Muscle layer of duodenum (tissue), 2 donors: ENCODE measurements around the gene SOX6.

Source experiments
- H3K27ac ChIP-seq: one replicate; pipeline ENCODE4 v1.7.0; 2013; ENCODE audit warnings: mild to moderate bottlenecking, low read length
- H3K27me3 ChIP-seq: one replicate; pipeline ENCODE4 v1.7.0; 2013; ENCODE audit warnings: low read depth, mild to moderate bottlenecking, control low read depth, low read length
- H3K36me3 ChIP-seq, 2 donors: one replicate each; pipeline ENCODE4 v1.7.0; 2013; ENCODE audit warnings: low read length in 2 of 2, control low read depth in 1 of 2, mild to moderate bottlenecking in 1 of 2; ENCODE audit not compliant: insufficient read depth in 2 of 2, control insufficient read depth in 1 of 2
- H3K4me1 ChIP-seq, 2 donors: one replicate each; pipeline ENCODE4 v1.7.0; 2013; ENCODE audit warnings: low read length in 2 of 2, mild to moderate bottlenecking in 2 of 2, control low read depth in 1 of 2, moderate library complexity in 1 of 2; ENCODE audit not compliant: insufficient read depth in 2 of 2, control insufficient read depth in 1 of 2
- H3K4me3 ChIP-seq, 2 donors: one replicate each; pipeline ENCODE4 v1.7.0; 2013; ENCODE audit warnings: low read length in 2 of 2, low read depth in 1 of 2, mild to moderate bottlenecking in 1 of 2
- H3K9me3 ChIP-seq, 2 donors: one replicate each; pipeline ENCODE4 v1.7.0; 2013; ENCODE audit warnings: low read length in 2 of 2, control low read depth in 1 of 2, mild to moderate bottlenecking in 1 of 2; ENCODE audit not compliant: control insufficient read depth in 1 of 2
- donor health status: healthy.

The SOX6 gene

DNA sequence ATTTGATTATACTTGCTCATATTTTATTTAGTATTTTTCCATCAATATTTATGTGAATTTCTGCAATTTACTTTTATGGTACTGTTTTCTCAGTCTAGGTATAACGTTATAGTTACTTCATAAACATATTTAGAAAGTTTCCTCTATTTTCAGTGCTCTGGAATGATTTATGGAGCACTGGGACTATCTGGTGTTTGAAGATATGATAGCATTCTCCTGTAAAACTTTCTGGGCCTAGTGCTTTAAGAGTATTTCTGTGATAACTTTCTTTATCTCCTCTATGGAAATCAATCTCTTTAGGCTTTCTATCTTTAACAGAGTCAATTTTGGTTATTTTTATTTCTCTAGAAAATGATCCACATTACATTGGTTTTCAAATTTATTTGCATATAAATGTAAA, 85.1 kb downstream of the SOX6 start:
- H3K9me3 ChIP-seq, result no peaks in the 10 kb centered on the region
- H3K27me3 ChIP-seq, result no peaks in the 10 kb centered on the region
- H3K36me3 ChIP-seq, result no peaks in the 10 kb centered on the region
- H3K27ac ChIP-seq, result no peak overlapping the region
- H3K4me3 ChIP-seq, result no peak overlapping the region
- no peaks in the 10 kb centered on the region for H3K4me1 ChIP-seq

DNA sequence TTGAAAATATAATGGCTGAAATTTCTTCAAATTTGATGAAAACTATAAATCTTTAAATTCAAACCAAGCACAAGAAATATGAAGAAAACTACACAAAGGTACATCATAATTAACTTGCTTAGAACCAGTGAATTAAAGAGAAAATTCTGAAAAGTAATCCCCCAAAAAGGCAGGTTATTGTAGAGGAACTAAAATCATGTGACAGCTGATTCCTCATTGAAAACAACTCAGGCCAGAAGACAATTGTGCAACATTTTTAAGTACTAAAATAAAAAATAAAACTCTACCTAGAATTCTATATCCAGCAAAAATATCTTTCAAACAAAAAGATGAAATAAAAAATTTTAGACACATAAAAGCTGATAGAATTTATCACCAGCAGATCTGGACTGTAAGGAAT, 90.3 kb downstream of the SOX6 start:
- Histone ChIP-seq H3K9me3 (no peaks in the 10 kb centered on the region), H3K4me3 (no peak overlapping the region), H3K4me1 (no peaks in the 10 kb centered on the region), H3K27me3 (no peaks in the 10 kb centered on the region), H3K36me3 (no peaks in the 10 kb centered on the region), H3K27ac (no peak overlapping the region)

GRCh38 chr11:16265022-16265421, 91.3 kb downstream of the SOX6 start:
- Histone ChIP-seq H3K27me3 (no peaks in the 10 kb centered on the region), H3K4me3 (no peak overlapping the region), H3K4me1 (no peaks in the 10 kb centered on the region), H3K27ac (no peak overlapping the region), H3K9me3 (no peaks in the 10 kb centered on the region), H3K36me3 (no peaks in the 10 kb centered on the region)

- no peaks in the 10 kb centered on the region for H3K9me3 ChIP-seq
Observed at GRCh38 chr11:16262645-16262955, 93.7 kb downstream of the SOX6 start.

DNA sequence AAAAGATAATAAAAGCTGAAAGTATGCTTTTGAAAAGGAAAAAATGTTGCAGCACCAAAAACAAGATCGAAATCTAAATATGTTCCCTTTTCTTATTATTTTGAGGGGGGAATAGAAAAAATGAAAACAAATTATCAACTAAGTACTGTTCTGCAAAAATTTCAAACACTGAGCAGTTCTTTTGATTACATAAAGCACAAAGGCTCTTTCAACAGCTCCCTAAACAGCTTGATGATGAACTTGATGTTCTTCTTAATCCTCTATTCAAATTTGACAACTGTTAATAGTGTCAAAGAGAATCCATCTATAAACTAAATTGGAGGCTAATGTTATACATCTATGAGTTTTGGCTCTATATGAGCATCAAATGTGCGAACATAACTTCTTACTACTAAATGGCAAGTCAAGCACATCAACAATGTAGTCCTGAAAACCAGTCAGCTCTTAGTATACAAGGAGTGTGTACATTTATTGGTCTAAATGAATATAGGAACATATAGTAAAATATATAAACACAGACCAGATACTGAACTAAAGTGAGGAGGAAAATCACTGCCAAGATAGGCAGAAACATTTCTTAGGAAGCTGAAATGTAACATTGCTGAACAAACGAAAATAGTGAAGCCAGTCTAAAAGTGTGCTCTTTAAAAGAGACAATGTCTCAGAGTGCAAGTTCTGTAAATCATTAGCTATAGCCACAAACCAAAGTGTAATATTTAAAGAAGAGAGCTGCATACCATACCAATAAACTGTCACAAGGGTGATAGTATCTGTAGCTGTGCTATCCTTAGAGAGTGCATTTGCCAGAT, 94.3 kb downstream of the SOX6 start:
- H3K4me3 ChIP-seq, result no peak overlapping the region
- no peaks in the 10 kb centered on the region for H3K27me3 ChIP-seq
- no peak overlapping the region for H3K27ac ChIP-seq
- no peaks in the 10 kb centered on the region for H3K9me3 ChIP-seq
- H3K36me3 ChIP-seq, result no peaks in the 10 kb centered on the region
- no peaks in the 10 kb centered on the region for H3K4me1 ChIP-seq

More at GRCh38 chr11:16262645-16262955, 93.7 kb downstream of the SOX6 start:
- Histone ChIP-seq H3K4me1 (no peaks in the 10 kb centered on the region), H3K36me3 (no peaks in the 10 kb centered on the region), H3K27me3 (no peaks in the 10 kb centered on the region), H3K4me3 (no peak overlapping the region), H3K27ac (no peak overlapping the region)

GRCh38 chr11:16252373-16252772, 104.0 kb downstream of the SOX6 start:
- H3K4me1 ChIP-seq, result no peaks in the 10 kb centered on the region
- H3K4me3 ChIP-seq, result no peak overlapping the region

DNA sequence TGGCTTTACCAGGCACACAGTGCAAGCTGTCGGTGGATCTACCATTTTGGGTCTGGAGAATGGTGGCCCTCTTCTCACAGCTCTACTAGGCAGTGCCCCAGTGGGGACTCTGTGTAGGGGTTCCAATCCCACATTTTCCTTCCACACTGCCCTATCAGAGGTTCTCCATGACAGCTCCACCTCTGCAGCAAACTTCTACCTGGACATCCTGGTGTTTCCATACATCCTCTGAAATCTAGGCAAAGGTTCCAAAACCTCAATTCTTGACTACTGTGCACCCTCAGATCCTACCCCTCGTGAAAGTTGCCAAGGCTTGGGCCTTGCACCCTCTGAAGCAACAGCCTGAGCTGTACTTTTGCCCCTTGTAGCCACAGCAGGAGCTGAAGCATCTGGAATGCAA, 108.1 kb downstream of the SOX6 start:
- Histone ChIP-seq H3K27ac (no peak overlapping the region), H3K9me3 (no peaks in the 10 kb centered on the region), H3K4me1 (no peaks in the 10 kb centered on the region), H3K36me3 (no peaks in the 10 kb centered on the region), H3K4me3 (no peak overlapping the region), H3K27me3 (no peaks in the 10 kb centered on the region)

More at GRCh38 chr11:16252373-16252772, 104.0 kb downstream of the SOX6 start:
- Histone ChIP-seq H3K27me3 (no peaks in the 10 kb centered on the region), H3K9me3 (no peaks in the 10 kb centered on the region), H3K27ac (no peak overlapping the region), H3K36me3 (no peaks in the 10 kb centered on the region)

DNA sequence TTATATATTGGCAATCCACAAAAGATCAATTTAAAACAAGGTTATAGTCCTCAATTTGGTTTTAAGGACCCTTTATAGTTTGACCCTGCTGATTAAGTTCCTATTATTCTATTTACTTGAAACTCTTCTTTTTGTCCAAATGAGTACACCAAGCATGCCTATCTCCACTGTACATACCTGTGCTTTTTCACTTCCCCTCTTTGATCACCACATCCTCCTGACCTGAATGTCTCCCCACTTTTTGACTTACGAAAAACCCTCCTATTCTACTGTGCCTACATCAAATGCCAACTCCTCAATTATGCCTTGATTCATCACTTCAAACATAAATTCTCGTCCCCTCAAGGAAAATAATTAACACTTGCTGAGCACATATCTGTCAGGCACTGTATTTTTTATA, 113.5 kb downstream of the SOX6 start:
- H3K9me3 ChIP-seq, result no peaks in the 10 kb centered on the region
- H3K27me3 ChIP-seq, result no peaks in the 10 kb centered on the region
- H3K36me3 ChIP-seq, result no peaks in the 10 kb centered on the region
- H3K4me3 ChIP-seq, result no peak overlapping the region
- H3K27ac ChIP-seq, result no peak overlapping the region
- H3K4me1 ChIP-seq, result peaks cover 7 to 9% of the 10 kb centered on the region in 2 donors

- Histone ChIP-seq H3K36me3 (no peaks in the 10 kb centered on the region), H3K9me3 (no peaks in the 10 kb centered on the region), H3K27me3 (no peaks in the 10 kb centered on the region), H3K4me3 (no peak overlapping the region), H3K27ac (no peak overlapping the region), H3K4me1 (peaks cover 7 to 9% of the 10 kb centered on the region in 2 donors)
Observed at GRCh38 chr11:16240687-16241086, 115.7 kb downstream of the SOX6 start.

DNA sequence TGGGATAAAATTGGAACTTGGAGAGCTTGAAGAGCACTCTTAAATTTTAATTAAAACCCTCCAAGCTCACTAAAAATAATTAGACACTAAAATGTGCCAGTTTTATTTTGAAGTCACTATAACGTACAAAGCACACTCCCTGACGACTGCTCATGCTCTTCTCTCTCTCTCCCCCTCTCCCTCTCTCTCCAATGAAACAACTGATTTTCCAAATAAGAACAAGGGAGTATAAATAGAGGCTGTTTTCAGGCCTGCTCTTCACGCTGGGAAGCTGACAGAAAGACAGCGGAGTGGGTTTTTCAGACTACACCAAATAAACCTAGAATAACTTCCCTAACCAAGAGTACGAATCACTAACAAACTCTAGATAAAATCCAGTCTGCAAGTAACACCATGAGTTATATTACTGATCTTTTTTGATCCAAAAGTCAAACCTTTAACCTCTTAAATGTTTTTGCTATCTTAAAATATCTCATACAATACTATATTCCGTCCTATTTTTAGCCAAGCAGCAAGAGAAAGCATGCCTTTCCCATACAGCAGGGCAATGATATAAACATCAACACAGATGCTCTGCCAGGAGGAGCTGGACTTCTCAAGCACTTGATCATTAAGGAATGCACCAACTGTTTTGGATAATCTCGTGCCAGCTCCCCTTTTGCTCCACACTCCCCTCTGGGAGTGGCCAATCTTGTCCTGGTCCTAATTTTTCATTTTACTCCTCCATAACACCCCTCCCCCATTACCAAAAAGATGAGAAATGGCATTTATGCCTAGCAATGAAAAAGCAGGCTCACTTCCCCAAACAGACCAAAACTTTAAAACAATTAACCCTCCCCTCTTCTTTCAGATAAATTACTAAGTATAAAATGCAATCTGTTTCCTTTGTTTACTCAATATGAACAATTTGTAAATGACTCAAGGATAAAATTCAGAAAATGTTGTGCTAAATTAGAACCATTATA, 116.9 kb downstream of the SOX6 start:
- H3K36me3 ChIP-seq, result no peaks in the 10 kb centered on the region
- H3K27ac ChIP-seq, result no peak overlapping the region
- peaks cover 7 to 9% of the 10 kb centered on the region in 2 donors for H3K4me1 ChIP-seq
- no peak overlapping the region for H3K4me3 ChIP-seq
- no peaks in the 10 kb centered on the region for H3K27me3 ChIP-seq
- H3K9me3 ChIP-seq, result no peaks in the 10 kb centered on the region

DNA sequence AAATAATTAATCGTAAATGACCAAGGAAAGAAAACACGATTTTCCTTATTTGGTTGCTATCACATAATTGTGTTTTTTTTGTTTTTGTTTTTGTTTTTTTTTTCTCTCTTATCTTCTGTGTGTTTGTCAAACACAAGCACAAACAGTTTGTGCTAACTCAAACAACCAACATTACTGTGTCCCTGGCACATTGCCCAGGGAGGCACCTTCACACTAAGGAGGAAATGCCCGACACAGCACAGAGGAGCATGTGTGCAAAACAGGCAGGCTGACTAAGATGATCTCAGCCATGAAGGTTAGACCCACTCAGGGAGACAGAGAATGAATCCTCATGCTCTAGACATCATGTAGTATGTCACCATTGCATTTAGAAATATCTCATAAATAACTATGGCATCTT, 130.1 kb downstream of the SOX6 start:
- Histone ChIP-seq H3K27ac (no peak overlapping the region), H3K27me3 (no peaks in the 10 kb centered on the region), H3K36me3 (no peaks in the 10 kb centered on the region), H3K9me3 (no peaks in the 10 kb centered on the region), H3K4me3 (no peak overlapping the region), H3K4me1 (no peaks in the 10 kb centered on the region)
